ENCODE data around the gene KAT2A. TPM values are rescaled to one million over a fixed set of nuclear protein-coding genes. Genes with fewer than 3 reads are reported as not detected.

Gene KAT2A
- 10 to 100 TPM; 30.2 to 68.7 (median 33.9) TPM for total RNA-seq

DNA sequence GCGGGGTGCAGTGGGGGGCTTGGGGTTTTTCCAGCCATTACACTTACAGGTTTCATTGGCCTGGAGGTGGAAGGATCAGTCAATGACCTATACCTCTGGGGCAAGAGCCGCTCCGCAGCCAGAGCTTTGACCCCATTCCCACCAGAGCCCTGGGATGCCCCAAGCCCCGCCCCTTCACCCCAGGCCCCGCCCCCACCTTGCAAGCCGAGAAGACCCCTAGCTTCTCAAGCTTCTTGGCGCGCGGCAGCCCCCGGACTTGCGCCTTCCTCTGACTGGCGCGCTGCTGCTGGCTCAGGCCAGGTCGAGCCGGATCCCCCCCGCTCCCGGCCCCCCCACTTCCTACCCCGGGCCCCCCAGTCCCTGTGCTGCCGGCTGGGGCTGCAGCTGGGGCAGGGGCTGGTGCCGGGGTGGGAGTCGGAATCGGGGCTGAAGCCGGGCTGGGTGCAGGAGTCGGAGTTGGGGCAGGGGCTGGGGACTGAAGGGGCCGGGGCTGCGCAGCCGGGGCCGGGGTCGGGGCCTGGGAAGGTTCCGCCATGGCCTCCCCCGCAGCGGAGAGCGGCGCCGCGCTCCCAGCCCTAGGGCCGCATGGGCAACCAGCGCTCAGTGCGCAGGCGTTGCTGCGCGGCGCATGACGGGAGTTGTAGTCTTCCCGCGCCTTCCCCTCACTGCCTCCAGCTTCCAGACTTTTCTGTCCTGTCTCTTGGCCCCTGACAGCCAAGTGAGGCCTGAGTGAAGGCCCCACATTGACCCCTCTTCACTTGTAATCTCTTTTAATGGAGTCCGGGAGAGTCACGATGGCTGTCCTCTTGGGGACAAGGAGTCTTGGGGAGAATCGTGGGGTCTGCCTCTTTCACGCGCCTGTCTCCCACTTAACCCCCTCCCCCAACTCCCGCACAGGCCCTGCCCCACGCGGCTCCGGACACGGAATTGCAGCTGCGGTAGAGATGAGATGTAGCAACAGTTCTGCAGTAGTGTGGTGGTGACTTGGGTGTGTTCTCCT lies at the start of gene KAT2A:
KAT2A (minus strand) TSS at position 598 of the 1,000 bp plus-strand sequence; CDS start at position 535, 63 bp downstream.
- DNase-seq (ENCODE audit: low spot score) (peak; percentile 44), ATAC-seq (ENCODE audit: low FRiP score) (peak; percentile 74)
- no peak for TF ChIP-seq CTCF (IDR thresholded peaks at IDR 0.05)

DNA sequence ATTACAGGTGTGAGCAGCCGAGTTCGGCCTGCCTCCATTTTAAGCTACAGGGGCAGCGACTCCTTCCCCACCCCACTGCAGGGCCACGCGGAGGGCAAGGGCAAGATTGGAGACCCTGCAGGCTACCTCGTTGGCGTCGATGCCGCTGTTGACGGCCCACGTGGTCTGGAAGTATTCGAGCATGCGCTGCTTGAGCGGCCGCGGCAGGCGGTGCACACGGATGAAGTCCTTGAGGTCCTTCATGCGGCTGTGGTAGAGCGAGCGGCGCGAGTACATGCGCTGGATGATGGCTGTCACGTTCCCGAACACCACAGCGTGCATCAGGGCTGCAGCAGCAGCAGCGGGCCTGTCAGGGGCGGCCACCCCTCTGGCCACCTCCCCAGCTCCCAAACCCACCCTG lies 48.2 kb upstream of the KAT2A start:
- ATAC-seq (ENCODE audit: low FRiP score) (no peak), DNase-seq (ENCODE audit: low spot score) (no peak)
- no peak for TF ChIP-seq CTCF (IDR thresholded peaks at IDR 0.05)

- no peak for ATAC-seq (ENCODE audit: low FRiP score)
Measured at GRCh38 chr17:42167807-42168206, 46.6 kb upstream of the KAT2A start.

DNA sequence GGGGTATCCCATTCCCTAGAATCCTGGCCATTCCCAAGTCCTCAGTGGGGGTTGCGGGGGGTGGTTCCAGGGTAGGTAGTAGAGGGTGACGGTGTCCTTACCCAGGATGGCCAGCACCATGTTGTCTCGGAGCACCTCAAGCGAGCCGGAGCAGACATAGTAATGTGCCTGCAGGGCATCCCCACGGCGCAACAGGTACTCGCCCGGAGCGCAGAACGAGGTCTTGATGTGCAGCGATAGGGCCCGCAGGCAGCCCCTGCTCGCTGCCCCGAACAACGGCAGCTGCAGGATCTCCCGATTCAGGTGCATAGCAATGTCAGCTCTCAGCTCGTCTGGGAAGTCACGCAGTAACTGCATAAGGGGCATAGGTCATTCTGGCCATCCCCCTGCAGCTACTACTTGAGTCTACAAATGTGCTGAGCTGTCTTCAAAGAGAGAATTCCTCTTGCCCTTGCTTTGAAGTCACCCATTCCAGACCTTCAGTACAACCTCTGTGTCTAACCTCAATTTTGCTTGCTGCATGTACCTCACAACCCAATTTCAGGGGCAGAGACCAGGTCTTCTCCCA lies 45.1 kb upstream of the KAT2A start:
- ATAC-seq (ENCODE audit: low FRiP score) (no peak), DNase-seq (ENCODE audit: low spot score) (no peak)
- TF ChIP-seq CTCF (IDR thresholded peaks at IDR 0.05), result no peak

More at GRCh38 chr17:42167807-42168206, 46.6 kb upstream of the KAT2A start:
- DNase-seq (ENCODE audit: low spot score), result no peak
- no peak for TF ChIP-seq CTCF (IDR thresholded peaks at IDR 0.05)

- DNase-seq (ENCODE audit: low spot score) (no peak), ATAC-seq (ENCODE audit: low FRiP score) (no peak)
- TF ChIP-seq CTCF (IDR thresholded peaks at IDR 0.05), result no peak
Measured at GRCh38 chr17:42165751-42166150, 44.6 kb upstream of the KAT2A start.

DNA sequence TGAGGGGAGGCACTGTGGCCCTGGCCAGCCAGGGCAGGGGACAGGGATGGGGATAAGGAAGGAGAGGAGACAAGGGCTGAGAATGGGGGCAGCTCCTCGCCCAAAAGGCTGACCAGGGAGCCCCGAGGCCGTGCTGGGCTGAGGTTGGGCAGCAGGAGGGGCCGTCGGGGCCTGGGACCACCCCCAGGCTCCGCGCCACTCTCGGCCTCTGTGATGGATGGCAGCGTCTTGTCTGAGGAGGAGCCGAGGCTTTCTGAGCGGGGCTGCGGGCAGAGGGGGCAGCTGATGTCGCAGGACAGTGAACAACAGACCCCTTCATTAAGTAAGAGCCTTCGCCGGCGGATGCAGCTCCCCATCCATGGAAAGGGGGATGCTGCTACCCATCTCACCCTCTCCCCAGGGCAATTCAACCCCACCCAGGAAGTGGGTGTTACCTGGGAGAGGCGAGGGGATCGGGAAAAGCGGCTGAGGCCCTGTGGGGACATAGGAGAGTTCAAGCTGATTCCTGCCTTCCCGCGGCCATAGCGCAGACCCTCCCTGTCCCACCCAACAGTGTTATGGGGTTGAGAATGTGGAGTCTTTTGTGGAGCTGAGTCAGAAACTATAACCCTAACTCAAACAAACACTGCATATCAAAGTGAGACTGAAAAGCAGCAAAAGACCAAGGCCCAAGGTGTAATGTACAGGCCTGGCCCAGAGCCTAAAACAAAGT lies 42.7 kb upstream of the KAT2A start:
- DNase-seq (ENCODE audit: low spot score) (no peak), ATAC-seq (ENCODE audit: low FRiP score) (no peak)
- TF ChIP-seq CTCF (IDR thresholded peaks at IDR 0.05), result no peak

Data from omental fat pad (tissue), 4 donors.